HG03066 (cell line): ENCODE measurements around the gene ACOT8.
"Not testable (repeated sequence)": the region's sequence is repeated elsewhere in the genome, so short reads cannot be mapped to it uniquely, and the experiment has no call there.

ENCODE experiments used
- ATAC-seq: cut with Tn5 transposase; IDR thresholded peaks from one replicate; pipeline ENCODE4 v1.9.1; 2021; ENCODE audit warnings: low read depth; ENCODE audit not compliant: unreplicated experiment

Gene ACOT8

GRCh38 chr20:45857114-45857881, at the start of gene ACOT8, which contains the start of gene ZSWIM3:
TSS of gene ACOT8 (minus strand) at chr20:45857392. CDS start at chr20:45857315, 77 bp downstream.
TSS of gene ZSWIM3 (plus strand) at chr20:45857614. CDS start at chr20:45857826, 212 bp downstream.
- ATAC-seq, result peak; percentile 96

- no peak for ATAC-seq
Observed at GRCh38 chr20:45905505-45906079, 48.4 kb upstream of the ACOT8 start.

DNA sequence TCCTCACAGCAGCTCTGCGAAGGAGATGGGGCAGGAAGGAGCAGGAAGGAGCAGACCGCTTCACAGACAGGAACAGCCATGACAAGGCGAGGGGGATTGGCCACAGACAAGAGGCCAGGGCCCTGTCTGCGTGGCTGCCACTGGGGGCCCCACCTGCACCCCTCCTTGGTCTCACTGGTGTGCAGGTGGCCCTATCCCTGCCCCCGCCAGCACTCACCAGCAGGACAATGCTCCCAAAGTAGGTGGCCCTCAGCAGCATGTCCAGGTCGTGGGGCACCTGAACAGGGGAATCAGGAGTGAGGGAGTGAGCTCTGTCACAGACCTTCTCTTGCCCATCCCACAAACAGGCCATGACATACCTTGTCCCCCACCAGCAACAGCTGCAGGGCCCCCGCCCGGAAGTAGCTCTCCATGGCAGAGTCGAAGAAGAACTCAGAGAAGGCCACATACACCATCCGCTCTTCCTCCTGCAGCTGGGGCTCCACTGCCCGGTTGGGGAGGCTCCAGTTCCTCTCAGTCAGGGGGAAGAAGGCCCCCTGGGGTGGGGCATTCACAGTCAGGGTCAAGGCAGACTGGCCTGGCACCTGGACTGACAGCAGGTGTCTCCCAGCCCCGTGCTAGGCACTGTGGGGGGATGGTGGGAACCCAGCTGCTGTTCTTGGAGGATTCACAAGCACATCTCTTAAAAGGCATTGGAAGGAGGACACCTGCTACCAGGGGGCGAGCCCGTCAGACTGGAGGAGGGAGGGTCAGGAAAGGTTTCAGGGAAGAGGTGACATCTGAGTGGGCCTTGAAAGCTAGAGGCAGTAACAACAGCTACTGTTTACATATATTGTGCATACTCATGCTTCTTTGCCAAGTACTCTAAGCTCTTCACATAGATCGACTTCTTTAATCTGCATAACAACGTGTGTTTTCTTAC, 47.7 kb upstream of the ACOT8 start:
- no peak for ATAC-seq

- no peak for ATAC-seq
Observed at GRCh38 chr20:45902199-45902701, 45.1 kb upstream of the ACOT8 start.

DNA sequence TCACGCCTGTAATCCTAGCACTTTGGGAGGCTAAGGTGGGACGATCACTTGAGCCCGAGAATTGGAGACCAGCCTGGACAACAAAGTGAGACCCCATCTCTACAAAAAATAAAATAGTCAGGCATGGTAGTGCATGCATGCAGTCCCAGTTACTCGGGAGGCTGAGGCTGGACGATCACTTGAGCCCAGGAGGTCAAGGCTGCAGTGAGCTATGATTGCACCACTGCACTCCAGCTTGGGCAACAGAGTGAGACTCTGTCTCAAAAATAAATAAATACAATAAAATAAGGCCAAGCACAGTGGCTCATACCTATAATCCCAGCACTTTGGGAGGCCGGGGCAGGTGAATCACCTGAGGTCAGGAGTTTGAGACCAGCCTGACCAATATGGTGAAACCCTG, 44.1 kb upstream of the ACOT8 start:
- ATAC-seq, result not testable (repeated sequence)

- ATAC-seq, result no peak
Observed at GRCh38 chr20:45899046-45899835, 42.0 kb upstream of the ACOT8 start.

GRCh38 chr20:45898285-45898684, 41.1 kb upstream of the ACOT8 start:
- ATAC-seq, result no peak

DNA sequence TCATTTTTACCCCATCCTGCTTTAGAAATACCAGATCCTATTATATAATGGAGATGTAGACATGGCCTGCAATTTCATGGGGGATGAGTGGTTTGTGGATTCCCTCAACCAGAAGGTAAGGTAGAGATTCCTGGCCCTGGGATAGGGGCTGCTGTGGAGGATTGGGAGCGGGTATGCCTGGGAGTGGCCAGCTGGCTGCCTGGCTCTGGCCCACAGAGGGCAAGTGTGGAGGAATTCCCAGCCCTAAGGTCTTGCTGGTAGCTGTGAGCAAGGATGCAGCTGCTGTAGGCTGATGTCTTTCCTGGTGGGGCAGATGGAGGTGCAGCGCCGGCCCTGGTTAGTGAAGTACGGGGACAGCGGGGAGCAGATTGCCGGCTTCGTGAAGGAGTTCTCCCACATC, 40.5 kb upstream of the ACOT8 start:
- ATAC-seq, result no peak

GRCh38 chr20:45897289-45897688, 40.1 kb upstream of the ACOT8 start:
- no peak for ATAC-seq

GRCh38 chr20:45896641-45897161, 39.5 kb upstream of the ACOT8 start:
- no peak for ATAC-seq

- ATAC-seq, result no peak
Observed at GRCh38 chr20:45894797-45895196, 37.6 kb upstream of the ACOT8 start.

- ATAC-seq, result no peak
Observed at GRCh38 chr20:45893831-45894230, 36.6 kb upstream of the ACOT8 start.

DNA sequence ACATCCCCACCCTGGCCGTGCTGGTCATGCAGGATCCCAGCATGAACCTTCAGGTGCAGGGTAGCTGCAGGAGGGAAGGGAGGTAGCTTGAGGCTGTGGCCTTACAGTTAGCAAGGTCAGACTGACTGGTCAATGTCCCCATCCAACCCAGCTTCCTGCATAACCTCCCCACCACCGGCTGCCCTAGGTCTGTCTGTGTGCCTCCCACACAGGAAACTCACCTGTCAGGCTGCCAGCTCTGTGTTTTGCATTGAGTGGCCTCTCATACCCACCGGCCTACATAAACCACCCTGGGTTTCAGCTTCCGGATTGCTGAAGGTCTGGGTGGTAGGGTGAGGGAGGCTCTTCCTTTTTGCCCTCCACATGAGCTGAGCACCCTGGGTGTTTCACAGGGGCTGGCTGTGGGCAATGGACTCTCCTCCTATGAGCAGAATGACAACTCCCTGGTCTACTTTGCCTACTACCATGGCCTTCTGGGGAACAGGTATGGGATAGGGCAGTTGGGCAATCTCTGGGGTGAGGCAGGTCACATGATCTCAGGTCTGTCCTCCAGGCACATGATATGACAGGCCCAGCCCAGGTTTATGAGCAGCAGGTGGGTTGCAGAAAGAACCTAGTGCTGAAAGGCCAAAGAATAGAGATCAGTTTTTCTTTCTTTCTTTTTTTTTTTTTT, 35.8 kb upstream of the ACOT8 start:
- ATAC-seq, result no peak

DNA sequence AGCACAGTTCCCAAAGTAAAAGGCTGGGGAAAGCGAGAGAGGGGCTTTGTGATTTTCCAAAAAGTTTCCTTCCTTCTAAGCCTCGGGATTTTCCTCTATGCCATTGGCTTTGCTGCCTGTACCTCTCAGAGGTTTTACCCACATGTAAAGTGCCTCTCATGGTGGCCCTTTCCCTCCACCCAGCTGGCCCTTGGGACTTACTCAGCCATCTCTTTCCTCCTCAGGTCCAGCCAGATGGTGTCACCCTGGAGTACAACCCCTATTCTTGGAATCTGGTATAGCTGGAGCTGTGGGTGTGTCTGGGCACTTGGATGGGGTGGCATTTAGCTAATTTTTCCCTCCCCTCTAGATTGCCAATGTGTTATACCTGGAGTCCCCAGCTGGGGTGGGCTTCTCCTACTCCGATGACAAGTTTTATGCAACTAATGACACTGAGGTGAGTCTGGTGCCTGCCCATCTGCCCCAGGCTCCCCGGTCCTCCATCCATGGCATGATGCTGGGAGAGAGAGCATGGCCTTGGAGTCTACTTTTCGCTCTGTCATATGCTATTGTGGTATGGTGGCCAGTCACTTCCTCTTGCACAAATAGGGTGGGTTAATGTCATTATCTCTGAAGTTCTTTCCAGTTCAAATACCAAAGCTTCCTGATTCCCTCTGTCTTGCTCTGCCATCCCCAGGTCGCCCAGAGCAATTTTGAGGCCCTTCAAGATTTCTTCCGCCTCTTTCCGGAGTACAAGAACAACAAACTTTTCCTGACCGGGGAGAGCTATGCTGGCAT, 35.0 kb upstream of the ACOT8 start:
- no peak for ATAC-seq

DNA sequence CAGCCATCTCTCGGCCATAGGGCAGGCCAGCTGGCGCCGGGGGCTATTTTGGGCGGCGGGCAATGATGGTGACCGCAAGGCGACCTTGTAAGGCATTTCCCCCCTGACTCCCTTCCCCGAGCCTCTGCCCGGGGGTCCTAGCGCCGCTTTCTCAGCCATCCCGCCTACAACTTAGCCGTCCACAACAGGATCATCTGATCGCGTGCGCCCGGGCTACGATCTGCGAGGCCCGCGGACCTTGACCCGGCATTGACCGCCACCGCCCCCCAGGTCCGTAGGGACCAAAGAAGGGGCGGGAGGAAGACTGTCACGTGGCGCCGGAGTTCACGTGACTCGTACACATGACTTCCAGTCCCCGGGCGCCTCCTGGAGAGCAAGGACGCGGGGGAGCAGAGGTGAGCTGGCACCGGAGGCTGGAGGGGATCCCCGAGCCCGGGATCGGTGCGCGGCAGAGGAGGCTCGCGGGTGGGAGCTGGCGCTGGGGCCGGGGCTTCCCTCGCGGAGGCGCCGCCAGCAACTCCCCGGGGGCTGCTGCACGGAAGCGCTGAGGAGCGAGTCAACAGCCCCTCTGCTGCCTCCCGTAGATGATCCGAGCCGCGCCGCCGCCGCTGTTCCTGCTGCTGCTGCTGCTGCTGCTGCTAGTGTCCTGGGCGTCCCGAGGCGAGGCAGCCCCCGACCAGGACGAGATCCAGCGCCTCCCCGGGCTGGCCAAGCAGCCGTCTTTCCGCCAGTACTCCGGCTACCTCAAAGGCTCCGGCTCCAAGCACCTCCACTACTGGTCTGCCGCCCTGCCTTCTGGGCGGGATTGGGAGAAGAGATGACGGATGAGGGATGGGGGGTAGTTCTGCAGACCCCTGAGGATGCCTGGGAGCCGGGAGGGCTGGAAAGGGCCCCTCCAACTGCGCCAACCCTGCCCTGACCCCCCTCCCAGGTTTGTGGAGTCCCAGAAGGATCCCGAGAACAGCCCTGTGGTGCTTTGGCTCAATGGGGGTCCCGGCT, 34.1 kb upstream of the ACOT8 start, which contains the start of the genes CTSA and NEURL2:
CTSA (plus strand) TSS at position 351 of the 999 bp plus-strand sequence; CDS start at position 585, 234 bp downstream.
NEURL2 (minus strand) TSS at position 224 of the 999 bp plus-strand sequence; CDS start at position 7, 217 bp downstream.
- peak; percentile 72 for ATAC-seq

- no peak for ATAC-seq
Observed at GRCh38 chr20:45890077-45890984, 33.1 kb upstream of the ACOT8 start.
